Smooth muscle cell (in vitro differentiated cells): ENCODE data around the gene DIP2B. TPM values are rescaled to one million over a fixed set of nuclear protein-coding genes. Genes with fewer than 3 reads are reported as not detected.
A peak's percentile ranks its signal among the peaks of the same experiment; 100 is the strongest.
"Not testable (repeated sequence)": the region's sequence is repeated elsewhere in the genome, so short reads cannot be mapped to it uniquely, and the experiment has no call there.

ENCODE experiments used
- DNase-seq: peaks from one replicate; lab custom pipeline; 2025; ENCODE audit not compliant: unreplicated experiment; lab: John Stamatoyannopoulos, UW
- H2AFZ ChIP-seq: fragments of 200-600 bp; sonication (generic); 2 replicates; pipeline ENCODE4 v1.6.0; 2016; ENCODE audit warnings: antibody characterized with exemption, low read depth, mild to moderate bottlenecking
- H3F3A ChIP-seq: fragments of 200-600 bp; sonication (generic); 2 replicates; pipeline ENCODE4 v1.6.0; 2017; ENCODE audit warnings: antibody characterized with exemption, low read depth
- H3K27ac ChIP-seq: fragments of 200-600 bp; sonication (generic); 2 replicates; pipeline ENCODE4 v1.5.1; 2016; ENCODE audit warnings: low read depth, mild to moderate bottlenecking
- H3K27me3 ChIP-seq: fragments of 200-600 bp; sonication (generic); 2 replicates; pipeline ENCODE4 v1.6.1; 2016; ENCODE audit warnings: low read depth, mild to moderate bottlenecking
- H3K36me3 ChIP-seq: fragments of 200-600 bp; sonication (generic); 2 replicates; pipeline ENCODE4 v1.5.1; 2016; ENCODE audit warnings: low read depth
- H3K4me1 ChIP-seq: fragments of 200-600 bp; sonication (generic); 2 replicates; pipeline ENCODE4 v1.5.1; 2016; ENCODE audit warnings: low read depth
- H3K4me2 ChIP-seq: fragments of 200-600 bp; sonication (generic); 2 replicates; pipeline ENCODE4 v1.6.0; 2016; ENCODE audit warnings: mild to moderate bottlenecking
- H3K4me3 ChIP-seq: fragments of 200-600 bp; sonication (generic); 2 replicates; pipeline ENCODE4 v1.5.1; 2016; ENCODE audit warnings: mild to moderate bottlenecking
- H3K79me2 ChIP-seq: fragments of 200-600 bp; sonication (generic); 2 replicates; pipeline ENCODE4 v1.6.0; 2016; ENCODE audit warnings: low read depth, mild to moderate bottlenecking
- H3K9ac ChIP-seq: fragments of 200-600 bp; sonication (generic); 2 replicates; pipeline ENCODE4 v1.6.0; 2016; ENCODE audit warnings: low read depth
- H3K9me3 ChIP-seq: fragments of 200-600 bp; sonication (generic); replicated peaks from 2 replicates; pipeline ENCODE4 v1.5.1; 2016; ENCODE audit warnings: low read depth
- H4K20me1 ChIP-seq: fragments of 200-600 bp; sonication (generic); 2 replicates; pipeline ENCODE4 v1.6.0; 2016; ENCODE audit warnings: low read depth
- CTCF ChIP-seq: fragments of 200-600 bp; sonication (generic); IDR thresholded peaks from 2 replicates; pipeline ENCODE4 v1.5.1; 2017; ENCODE audit warnings: borderline replicate concordance, mild to moderate bottlenecking, antibody characterized with exemption; ENCODE audit not compliant: insufficient read depth, poor library complexity, severe bottlenecking
- WGBS: methylation state at CpG from one replicate; pipeline ENCODE4 v1.1.7; 2016; ENCODE audit warnings: low lambda C conversion rate; 5-methylcytosine and 5-hydroxymethylcytosine counted together
- polyA plus RNA-seq: library from polyadenylated mRNA; unstranded; fragments of >200 nt; fragmentation: Nextera tagmentation; extraction: Ambion mirVana; gene quantifications from 2 replicates; pipeline ENCODE4 v1.2.1, GENCODE V29; 2016
- total RNA-seq: library from RNA; depleted of rRNA; stranded (reverse); fragments of >200 nt; gene quantifications from 2 replicates; pipeline ENCODE4 v1.2.3, GENCODE V29; 2014

DIP2B gene
- total and polyA plus RNA-seq, 2 experiments from 2014 or later, result 5.8 to 35.2 TPM

GRCh38 chr12:50538182-50538581 lies 33.4 kb downstream of the DIP2B start:
- no peak for TF ChIP-seq CTCF
- no peak overlapping the region for H2AFZ ChIP-seq
- H3K4me2 ChIP-seq, result peak overlapping the region; percentile 30
- peak overlapping the region; percentile 89 for H3K27ac ChIP-seq
- peak overlapping the region; percentile 61 for H3K9ac ChIP-seq
- no peak overlapping the region for H3K4me3 ChIP-seq
- H3K27me3 ChIP-seq, result no peaks in the 10 kb centered on the region
- H4K20me1 ChIP-seq, result peaks cover 4% of the 10 kb centered on the region
- H3K4me1 ChIP-seq, result peaks cover 19% of the 10 kb centered on the region
- H3K36me3 ChIP-seq, result no peaks in the 10 kb centered on the region
- H3F3A ChIP-seq, result peaks cover 18% of the 10 kb centered on the region
- H3K79me2 ChIP-seq, result peaks cover 78% of the 10 kb centered on the region
- no peak for DNase-seq
- H3K9me3 ChIP-seq, result no peaks in the 10 kb centered on the region
- 98% methylated on average over 3 of the region's 3 CpGs for WGBS

GRCh38 chr12:50541139-50541538 lies 36.4 kb downstream of the DIP2B start:
- H3K27me3 ChIP-seq, result no peaks in the 10 kb centered on the region
- peaks cover 87% of the 10 kb centered on the region for H3K79me2 ChIP-seq
- no peak for DNase-seq

GRCh38 chr12:50542448-50542847 lies 37.7 kb downstream of the DIP2B start:
- Histone ChIP-seq H2AFZ (no peak overlapping the region), H3K27me3 (no peaks in the 10 kb centered on the region), H4K20me1 (peaks cover 12% of the 10 kb centered on the region), H3K27ac (peak overlapping the region; percentile 97), H3F3A (peaks cover 3% of the 10 kb centered on the region), H3K4me3 (no peak overlapping the region), H3K9me3 (no peaks in the 10 kb centered on the region), H3K4me1 (peaks cover 26% of the 10 kb centered on the region), H3K4me2 (no peak overlapping the region), H3K79me2 (peaks cover 90% of the 10 kb centered on the region), H3K36me3 (no peaks in the 10 kb centered on the region), H3K9ac (peak overlapping the region; percentile 62)
- no peak for TF ChIP-seq CTCF
- 90% methylated on average over 1 of the region's 1 CpG for WGBS
- no peak for DNase-seq

More at GRCh38 chr12:50541139-50541538, 36.4 kb downstream of the DIP2B start:
- TF ChIP-seq CTCF, result no peak
- H2AFZ ChIP-seq, result no peak overlapping the region
- peaks cover 12% of the 10 kb centered on the region for H4K20me1 ChIP-seq
- H3K9me3 ChIP-seq, result no peaks in the 10 kb centered on the region
- peaks cover 21% of the 10 kb centered on the region for H3K4me1 ChIP-seq
- H3K9ac ChIP-seq, result peak overlapping the region; percentile 39
- H3K36me3 ChIP-seq, result no peaks in the 10 kb centered on the region
- no peak overlapping the region for H3K4me2 ChIP-seq
- H3F3A ChIP-seq, result peaks cover 6% of the 10 kb centered on the region
- H3K27ac ChIP-seq, result peak overlapping the region; percentile 97
- no peak overlapping the region for H3K4me3 ChIP-seq

- H3K27ac ChIP-seq, result peak overlapping the region; percentile 97
- H3K27me3 ChIP-seq, H3K4me3 ChIP-seq, H2AFZ ChIP-seq, H3K4me2 ChIP-seq, H3F3A ChIP-seq, H3K9me3 ChIP-seq, DNase-seq, H3K36me3 ChIP-seq: not testable (repeated sequence)
- H3K4me1 ChIP-seq, result peaks cover 18% of the 10 kb centered on the region
- WGBS, result 95% methylated on average over 11 of the region's 11 CpGs
- peaks cover 91% of the 10 kb centered on the region for H3K79me2 ChIP-seq
- H4K20me1 ChIP-seq, result peaks cover 16% of the 10 kb centered on the region
- peak overlapping the region; percentile 62 for H3K9ac ChIP-seq
Measured at GRCh38 chr12:50543188-50543587, 38.4 kb downstream of the DIP2B start.
